ENCODE measurements around the gene UPP2.

DNA sequence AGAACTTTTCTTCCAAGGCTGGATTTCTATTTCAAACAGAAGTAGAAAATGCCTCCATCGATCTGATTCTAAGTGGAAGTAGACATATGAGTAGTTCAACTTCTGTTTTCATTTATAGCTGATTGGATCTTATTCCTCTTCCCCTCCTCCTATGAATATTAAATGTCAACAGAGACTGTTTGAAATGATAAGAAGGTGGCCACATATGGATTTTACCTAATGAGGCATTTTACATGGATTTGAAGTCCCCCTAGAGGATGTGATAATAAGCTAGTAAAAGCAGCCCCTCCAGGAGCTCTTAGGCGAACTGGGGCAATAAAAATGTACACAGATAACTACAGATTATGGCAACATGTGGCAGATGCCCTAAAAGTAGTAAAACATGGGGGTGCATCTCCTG, 71.0 kb downstream of the UPP2 start:
- TF ChIP-seq CTCF (IDR thresholded peaks at IDR 0.05) (no peak), POLR2AphosphoS5 (IDR thresholded peaks at IDR 0.05; ENCODE audit: low read depth, low read length) (no peak), SIN3A (IDR thresholded peaks at IDR 0.05; ENCODE audit: borderline replicate concordance, insufficient read depth, low read depth, low read length) (no peak), TCF7L2 (IDR thresholded peaks at IDR 0.05; ENCODE audit: low read depth, low read length) (no peak)
- TF ChIP-seq, protein P1, sequence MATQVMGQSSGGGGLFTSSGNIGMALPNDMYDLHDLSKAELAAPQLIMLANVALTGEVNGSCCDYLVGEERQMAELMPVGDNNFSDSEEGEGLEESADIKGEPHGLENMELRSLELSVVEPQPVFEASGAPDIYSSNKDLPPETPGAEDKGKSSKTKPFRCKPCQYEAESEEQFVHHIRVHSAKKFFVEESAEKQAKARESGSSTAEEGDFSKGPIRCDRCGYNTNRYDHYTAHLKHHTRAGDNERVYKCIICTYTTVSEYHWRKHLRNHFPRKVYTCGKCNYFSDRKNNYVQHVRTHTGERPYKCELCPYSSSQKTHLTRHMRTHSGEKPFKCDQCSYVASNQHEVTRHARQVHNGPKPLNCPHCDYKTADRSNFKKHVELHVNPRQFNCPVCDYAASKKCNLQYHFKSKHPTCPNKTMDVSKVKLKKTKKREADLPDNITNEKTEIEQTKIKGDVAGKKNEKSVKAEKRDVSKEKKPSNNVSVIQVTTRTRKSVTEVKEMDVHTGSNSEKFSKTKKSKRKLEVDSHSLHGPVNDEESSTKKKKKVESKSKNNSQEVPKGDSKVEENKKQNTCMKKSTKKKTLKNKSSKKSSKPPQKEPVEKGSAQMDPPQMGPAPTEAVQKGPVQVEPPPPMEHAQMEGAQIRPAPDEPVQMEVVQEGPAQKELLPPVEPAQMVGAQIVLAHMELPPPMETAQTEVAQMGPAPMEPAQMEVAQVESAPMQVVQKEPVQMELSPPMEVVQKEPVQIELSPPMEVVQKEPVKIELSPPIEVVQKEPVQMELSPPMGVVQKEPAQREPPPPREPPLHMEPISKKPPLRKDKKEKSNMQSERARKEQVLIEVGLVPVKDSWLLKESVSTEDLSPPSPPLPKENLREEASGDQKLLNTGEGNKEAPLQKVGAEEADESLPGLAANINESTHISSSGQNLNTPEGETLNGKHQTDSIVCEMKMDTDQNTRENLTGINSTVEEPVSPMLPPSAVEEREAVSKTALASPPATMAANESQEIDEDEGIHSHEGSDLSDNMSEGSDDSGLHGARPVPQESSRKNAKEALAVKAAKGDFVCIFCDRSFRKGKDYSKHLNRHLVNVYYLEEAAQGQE (IDR thresholded peaks at IDR 0.05; ENCODE audit: insufficient read depth in 1 of 2, low read depth in 2 of 2, low read length in 1 of 2): no peak
